ENCODE data around the gene SSBP1.

SSBP1 gene

DNA sequence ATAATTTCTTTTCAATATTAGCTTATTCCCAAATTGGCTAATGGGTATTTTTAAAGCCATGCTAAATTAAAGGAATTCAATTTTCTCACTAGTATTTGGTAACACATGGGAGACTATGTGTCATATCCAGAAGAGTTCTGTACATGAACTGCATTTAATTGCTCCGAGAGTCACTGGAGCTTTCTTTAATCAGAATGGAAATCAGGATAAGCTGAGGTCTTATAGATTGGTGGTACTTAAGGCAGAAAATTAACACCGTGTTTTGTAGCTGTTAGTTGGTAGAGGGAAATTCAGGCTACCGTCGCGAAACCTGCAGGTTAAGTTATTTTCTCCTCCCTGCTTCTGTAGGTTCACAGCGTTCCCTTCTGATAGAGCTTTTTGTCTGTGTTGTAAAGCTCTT, 29.8 kb upstream of the SSBP1 start, which contains the start of gene WEE2:
TSS of gene WEE2 (plus strand) at position 3 of the 400 bp plus-strand sequence. CDS start 406 bp downstream, outside the sequence.
- Histone ChIP-seq H3K79me2 (ENCODE audit: insufficient read depth, low read length) (no peaks in the 10 kb centered on the region), H3K27ac (ENCODE audit: low read depth, low read length, poor library complexity, severe bottlenecking) (no peak within 1 kb of the TSS), H2AFZ (ENCODE audit: low read length) (no peak within 1 kb of the TSS), H3K4me1 (ENCODE audit: insufficient read depth, low read length, severe bottlenecking) (no peaks in the 10 kb centered on the region), H3K27me3 (ENCODE audit: insufficient read depth, low read length) (peaks cover 5% of the 10 kb centered on the region; the same call in 1 of the 2 replicates), H3K9me3 (ENCODE audit: low read length) (no peaks in the 10 kb centered on the region), H3K9ac (ENCODE audit: low read length) (no peak within 1 kb of the TSS), H3F3A (ENCODE audit: insufficient read depth, low read length) (no peaks in the 10 kb centered on the region), H4K20me1 (ENCODE audit: insufficient read depth, low read length) (no peaks in the 10 kb centered on the region), H3K9me2 (ENCODE audit: low read depth, low read length) (no peaks in the 10 kb centered on the region), H3K4me3 (ENCODE audit: low read depth, low read length, poor library complexity, severe bottlenecking) (no peak within 1 kb of the TSS), H3K4me2 (ENCODE audit: low read length) (no peak within 1 kb of the TSS), H3K36me3 (ENCODE audit: insufficient read depth, low read length) (no peaks in the 10 kb centered on the region)
- TF ChIP-seq, protein P1, sequence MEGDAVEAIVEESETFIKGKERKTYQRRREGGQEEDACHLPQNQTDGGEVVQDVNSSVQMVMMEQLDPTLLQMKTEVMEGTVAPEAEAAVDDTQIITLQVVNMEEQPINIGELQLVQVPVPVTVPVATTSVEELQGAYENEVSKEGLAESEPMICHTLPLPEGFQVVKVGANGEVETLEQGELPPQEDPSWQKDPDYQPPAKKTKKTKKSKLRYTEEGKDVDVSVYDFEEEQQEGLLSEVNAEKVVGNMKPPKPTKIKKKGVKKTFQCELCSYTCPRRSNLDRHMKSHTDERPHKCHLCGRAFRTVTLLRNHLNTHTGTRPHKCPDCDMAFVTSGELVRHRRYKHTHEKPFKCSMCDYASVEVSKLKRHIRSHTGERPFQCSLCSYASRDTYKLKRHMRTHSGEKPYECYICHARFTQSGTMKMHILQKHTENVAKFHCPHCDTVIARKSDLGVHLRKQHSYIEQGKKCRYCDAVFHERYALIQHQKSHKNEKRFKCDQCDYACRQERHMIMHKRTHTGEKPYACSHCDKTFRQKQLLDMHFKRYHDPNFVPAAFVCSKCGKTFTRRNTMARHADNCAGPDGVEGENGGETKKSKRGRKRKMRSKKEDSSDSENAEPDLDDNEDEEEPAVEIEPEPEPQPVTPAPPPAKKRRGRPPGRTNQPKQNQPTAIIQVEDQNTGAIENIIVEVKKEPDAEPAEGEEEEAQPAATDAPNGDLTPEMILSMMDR (IDR thresholded peaks at IDR 0.05; ENCODE audit: low read length), result no peak
- no peak for TF ChIP-seq EZH2 (IDR thresholded peaks at IDR 0.05; ENCODE audit: borderline replicate concordance, low read length)

DNA sequence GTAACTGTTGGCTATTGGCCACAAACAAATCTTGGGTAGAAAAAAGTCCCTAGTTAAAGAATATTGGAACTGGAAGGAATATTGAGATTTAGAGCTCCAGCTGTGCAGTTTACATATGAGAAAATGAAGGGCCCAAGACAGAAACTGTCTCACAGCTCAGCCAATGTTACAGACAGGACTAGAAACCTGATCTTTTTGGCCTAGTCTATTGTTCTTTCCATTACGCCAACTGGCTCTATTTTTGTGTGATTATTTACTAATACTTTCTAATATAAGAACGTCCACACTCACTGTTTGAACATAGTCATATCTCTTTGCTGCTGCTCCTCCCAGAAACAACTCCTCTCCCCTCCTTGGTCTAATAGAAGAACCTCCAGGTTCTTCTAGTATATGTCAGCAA, 28.8 kb upstream of the SSBP1 start:
- no peak overlapping the region for H3K27ac ChIP-seq (ENCODE audit: low read depth, low read length, poor library complexity, severe bottlenecking)
- no peaks in the 10 kb centered on the region for H3K9me2 ChIP-seq (ENCODE audit: low read depth, low read length)
- TF ChIP-seq, protein P1 (IDR thresholded peaks at IDR 0.05; ENCODE audit: low read length), result no peak
- TF ChIP-seq EZH2 (IDR thresholded peaks at IDR 0.05; ENCODE audit: borderline replicate concordance, low read length), result no peak
- no peaks in the 10 kb centered on the region for H3F3A ChIP-seq (ENCODE audit: insufficient read depth, low read length)
- H3K9ac ChIP-seq (ENCODE audit: low read length), result no peak overlapping the region
- no peaks in the 10 kb centered on the region for H3K79me2 ChIP-seq (ENCODE audit: insufficient read depth, low read length)
- H3K4me2 ChIP-seq (ENCODE audit: low read length), result no peak overlapping the region
- no peaks in the 10 kb centered on the region for H3K9me3 ChIP-seq (ENCODE audit: low read length)
- H3K4me1 ChIP-seq (ENCODE audit: insufficient read depth, low read length, severe bottlenecking), result no peaks in the 10 kb centered on the region
- H3K36me3 ChIP-seq (ENCODE audit: insufficient read depth, low read length), result no peaks in the 10 kb centered on the region
- H3K27me3 ChIP-seq (ENCODE audit: insufficient read depth, low read length), result peaks cover 5% of the 10 kb centered on the region; the same call in 1 of the 2 replicates
- H2AFZ ChIP-seq (ENCODE audit: low read length), result no peak overlapping the region
- no peak overlapping the region for H3K4me3 ChIP-seq (ENCODE audit: low read depth, low read length, poor library complexity, severe bottlenecking)
- no peaks in the 10 kb centered on the region for H4K20me1 ChIP-seq (ENCODE audit: insufficient read depth, low read length)

DNA sequence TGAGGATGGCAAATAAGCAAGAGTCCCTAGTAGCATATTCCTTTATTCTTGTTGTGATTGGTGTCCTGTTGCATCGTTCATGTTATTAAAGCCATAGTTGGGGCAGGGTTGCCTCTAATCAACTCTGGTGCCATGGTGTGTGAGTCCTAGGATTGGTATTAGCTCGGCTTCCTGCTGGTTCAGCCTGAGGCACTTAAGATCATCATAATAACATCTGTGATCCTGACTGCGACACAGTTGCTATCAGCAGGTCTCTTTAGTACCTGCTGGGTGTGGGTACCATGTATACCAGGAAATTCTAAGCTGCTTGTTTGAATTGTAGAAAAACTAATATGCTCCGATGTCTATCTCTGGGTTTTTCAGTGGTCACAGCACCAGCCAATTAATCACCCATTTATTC, 28.4 kb upstream of the SSBP1 start:
- Histone ChIP-seq H3K4me2 (ENCODE audit: low read length) (no peak overlapping the region), H3K4me1 (ENCODE audit: insufficient read depth, low read length, severe bottlenecking) (no peaks in the 10 kb centered on the region), H3K27ac (ENCODE audit: low read depth, low read length, poor library complexity, severe bottlenecking) (no peak overlapping the region), H3K9me3 (ENCODE audit: low read length) (no peaks in the 10 kb centered on the region), H3K27me3 (ENCODE audit: insufficient read depth, low read length) (peaks cover 5% of the 10 kb centered on the region; the same call in 1 of the 2 replicates), H3K9me2 (ENCODE audit: low read depth, low read length) (no peaks in the 10 kb centered on the region), H3K9ac (ENCODE audit: low read length) (no peak overlapping the region), H3K79me2 (ENCODE audit: insufficient read depth, low read length) (no peaks in the 10 kb centered on the region), H4K20me1 (ENCODE audit: insufficient read depth, low read length) (no peaks in the 10 kb centered on the region), H3K36me3 (ENCODE audit: insufficient read depth, low read length) (no peaks in the 10 kb centered on the region), H3K4me3 (ENCODE audit: low read depth, low read length, poor library complexity, severe bottlenecking) (no peak overlapping the region), H2AFZ (ENCODE audit: low read length) (no peak overlapping the region), H3F3A (ENCODE audit: insufficient read depth, low read length) (no peaks in the 10 kb centered on the region)
- TF ChIP-seq EZH2 (IDR thresholded peaks at IDR 0.05; ENCODE audit: borderline replicate concordance, low read length), result no peak
- TF ChIP-seq, protein P1 (IDR thresholded peaks at IDR 0.05; ENCODE audit: low read length), result no peak

Measured in OCI-LY1 (cell line).